ENCODE results near the gene CILP. TPM values are rescaled to one million over a fixed set of nuclear protein-coding genes. Genes with fewer than 3 reads are reported as not detected.

CILP gene
- total RNA-seq, 2 experiments from 2014 or later: 0.06 TPM; not detected in 1

- Histone ChIP-seq H2AFZ (ENCODE audit: low read length) (no peak overlapping the region), H3K79me2 (ENCODE audit: insufficient read depth, low read depth, low read length) (no peaks in the 10 kb centered on the region), H3K4me1 (ENCODE audit: insufficient read depth, low read length, poor library complexity, severe bottlenecking) (no peaks in the 10 kb centered on the region), H3K36me3 (ENCODE audit: insufficient read depth, low read length) (peaks cover 75% of the 10 kb centered on the region), H3K4me2 (ENCODE audit: low read length) (no peak overlapping the region), H3K9me2 (ENCODE audit: insufficient read depth, low read length) (no peaks in the 10 kb centered on the region), H4K20me1 (ENCODE audit: insufficient read depth, low read length) (no peaks in the 10 kb centered on the region), H3K4me3 (ENCODE audit: low read depth, low read length, poor library complexity, severe bottlenecking) (no peak overlapping the region), H3K9me3 (ENCODE audit: low read length) (no peaks in the 10 kb centered on the region), H3K27ac (ENCODE audit: low read depth, low read length, poor library complexity, severe bottlenecking) (no peak overlapping the region)
- POLR2A ChIA-PET: interaction anchor here (0.6 to 0.7 kb wide), 2 partner anchors 47 to 76 kb away, joined by 4 read pairs; no protein-coding TSS in a partner anchor
- TF ChIP-seq EZH2phosphoT487 (IDR thresholded peaks at IDR 0.05; ENCODE audit: borderline replicate concordance, low read depth, low read length): no peak
- no peak for TF ChIP-seq CTCF (conservative IDR thresholded peaks at IDR 0.05; ENCODE audit: low read length)
- no TSS peak for BruUV-seq (replicated peaks)
- CTCF ChIA-PET (ENCODE audit: unreplicated experiment): no interaction called here
- intact Hi-C loops (cut with micrococcal nuclease; ENCODE audit: unreplicated experiment): no loop called here
- no peak for DNase-seq (ENCODE audit: low spot score)
Measured at GRCh38 chr15:65171428-65171827, 39.8 kb downstream of the CILP start.

- H3K4me3 ChIP-seq (ENCODE audit: low read depth, low read length, poor library complexity, severe bottlenecking): no peak overlapping the region
- no peaks in the 10 kb centered on the region for H3K79me2 ChIP-seq (ENCODE audit: insufficient read depth, low read depth, low read length)
- no peak for DNase-seq (ENCODE audit: low spot score)
- intact Hi-C loops (cut with micrococcal nuclease; ENCODE audit: unreplicated experiment): no loop called here
- ChIA-PET POLR2A (no interaction called here), CTCF (ENCODE audit: unreplicated experiment) (no interaction called here)
- H3K4me2 ChIP-seq (ENCODE audit: low read length): no peak overlapping the region
- H3K9me2 ChIP-seq (ENCODE audit: insufficient read depth, low read length): no peaks in the 10 kb centered on the region
- TF ChIP-seq EZH2phosphoT487 (IDR thresholded peaks at IDR 0.05; ENCODE audit: borderline replicate concordance, low read depth, low read length): no peak
- TF ChIP-seq CTCF (conservative IDR thresholded peaks at IDR 0.05; ENCODE audit: low read length): no peak
- no peak overlapping the region for H3K27ac ChIP-seq (ENCODE audit: low read depth, low read length, poor library complexity, severe bottlenecking)
- H3K36me3 ChIP-seq (ENCODE audit: insufficient read depth, low read length): peaks cover 75% of the 10 kb centered on the region
- no peak overlapping the region for H2AFZ ChIP-seq (ENCODE audit: low read length)
- no peaks in the 10 kb centered on the region for H3K9me3 ChIP-seq (ENCODE audit: low read length)
- H4K20me1 ChIP-seq (ENCODE audit: insufficient read depth, low read length): no peaks in the 10 kb centered on the region
- no peaks in the 10 kb centered on the region for H3K4me1 ChIP-seq (ENCODE audit: insufficient read depth, low read length, poor library complexity, severe bottlenecking)
- BruUV-seq (replicated peaks): no TSS peak
Measured at GRCh38 chr15:65165875-65166274, 45.4 kb downstream of the CILP start.

DNA sequence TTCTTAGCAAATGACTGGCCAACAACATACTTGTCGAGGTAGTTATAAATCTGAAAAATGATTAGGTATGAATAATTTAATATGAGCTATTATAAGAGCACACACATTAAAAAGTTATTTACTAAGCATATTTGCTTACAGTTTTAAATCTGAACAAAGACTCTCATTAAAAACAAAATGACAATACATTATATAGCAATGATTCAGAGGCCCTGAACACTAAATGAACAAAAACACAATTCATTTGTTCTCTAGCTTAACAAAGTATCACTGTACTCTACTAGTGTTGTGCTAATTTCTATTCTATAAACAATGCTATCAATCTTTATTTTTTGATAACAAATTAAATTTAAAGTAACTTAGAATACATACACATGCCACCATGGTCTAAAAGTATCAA is 47.1 kb downstream of the CILP start:
- Histone ChIP-seq H4K20me1 (ENCODE audit: insufficient read depth, low read length) (no peaks in the 10 kb centered on the region), H3K4me1 (ENCODE audit: insufficient read depth, low read length, poor library complexity, severe bottlenecking) (no peaks in the 10 kb centered on the region), H3K4me2 (ENCODE audit: low read length) (no peak overlapping the region), H2AFZ (ENCODE audit: low read length) (no peak overlapping the region), H3K9me3 (ENCODE audit: low read length) (no peaks in the 10 kb centered on the region), H3K36me3 (ENCODE audit: insufficient read depth, low read length) (peaks cover 67% of the 10 kb centered on the region), H3K9me2 (ENCODE audit: insufficient read depth, low read length) (no peaks in the 10 kb centered on the region), H3K79me2 (ENCODE audit: insufficient read depth, low read depth, low read length) (no peaks in the 10 kb centered on the region), H3K4me3 (ENCODE audit: low read depth, low read length, poor library complexity, severe bottlenecking) (no peak overlapping the region), H3K27ac (ENCODE audit: low read depth, low read length, poor library complexity, severe bottlenecking) (no peak overlapping the region)
- DNase-seq (ENCODE audit: low spot score): no peak
- POLR2A ChIA-PET: interaction anchor here (1.1 kb wide), 1 partner anchor 12 kb away, joined by 4 read pairs; no protein-coding TSS in a partner anchor
- no TSS peak for BruUV-seq (replicated peaks)
- no peak for TF ChIP-seq EZH2phosphoT487 (IDR thresholded peaks at IDR 0.05; ENCODE audit: borderline replicate concordance, low read depth, low read length)
- TF ChIP-seq CTCF (conservative IDR thresholded peaks at IDR 0.05; ENCODE audit: low read length): no peak
- intact Hi-C loops (cut with micrococcal nuclease; ENCODE audit: unreplicated experiment): no loop called here
- CTCF ChIA-PET (ENCODE audit: unreplicated experiment): no interaction called here

All from OCI-LY7 (cell line).